Parathyroid adenoma (tissue), 2 donors: ENCODE data around the gene LAMA5.
A peak's percentile ranks its signal among the peaks of the same experiment; 100 is the strongest.

Source experiments
- H2AFZ ChIP-seq: fragments of 300-600 bp; sonication (generic); one replicate; pipeline ENCODE4 v1.7.0; 2017; ENCODE audit warnings: antibody characterized with exemption, mild to moderate bottlenecking
- H3K27ac ChIP-seq: fragments of 300-600 bp; sonication (generic); one replicate; pipeline ENCODE4 v1.7.0; 2017
- H3K27me3 ChIP-seq: fragments of 300-600 bp; sonication (generic); one replicate; pipeline ENCODE4 v1.7.0; 2017; ENCODE audit warnings: low read length; ENCODE audit not compliant: control insufficient read depth, insufficient read depth
- H3K36me3 ChIP-seq: fragments of 300-600 bp; sonication (generic); one replicate; pipeline ENCODE4 v1.7.0; 2017; ENCODE audit warnings: low read length; ENCODE audit not compliant: control insufficient read depth, insufficient read depth
- H3K4me1 ChIP-seq: fragments of 300-600 bp; sonication (generic); one replicate; pipeline ENCODE4 v1.7.0; 2017; ENCODE audit warnings: control low read depth
- H3K4me2 ChIP-seq: fragments of 300-600 bp; sonication (generic); one replicate; pipeline ENCODE4 v1.7.0; 2017; ENCODE audit warnings: low read length
- H3K4me3 ChIP-seq: fragments of 300-600 bp; sonication (generic); one replicate; pipeline ENCODE4 v1.7.0; 2017; ENCODE audit warnings: low read depth, low read length
- H3K79me2 ChIP-seq: fragments of 300-600 bp; sonication (generic); one replicate; pipeline ENCODE4 v1.7.0; 2017; ENCODE audit warnings: control low read depth
- H3K9ac ChIP-seq: fragments of 300-600 bp; sonication (generic); one replicate; pipeline ENCODE4 v1.7.0; 2017; ENCODE audit warnings: mild to moderate bottlenecking
- H3K9me3 ChIP-seq: fragments of 300-600 bp; sonication (generic); one replicate; pipeline ENCODE4 v1.7.0; 2017; ENCODE audit warnings: low read length; ENCODE audit not compliant: control insufficient read depth
- CTCF ChIP-seq: fragments of 300-600 bp; sonication (generic); IDR thresholded peaks from one replicate; pipeline ENCODE4 v1.7.0; 2017; ENCODE audit warnings: antibody characterized with exemption, mild to moderate bottlenecking
- donor health status: primary hyperparathyroidism.

Gene LAMA5

GRCh38 chr20:62359491-62360121 lies 7.5 kb downstream of the LAMA5 start:
- H3K9ac ChIP-seq = no peak overlapping the region
- no peak overlapping the region for H3K4me2 ChIP-seq
- peaks cover 20% of the 10 kb centered on the region for H3K4me1 ChIP-seq
- H3K4me3 ChIP-seq = no peak overlapping the region
- peak overlapping the region; percentile 67 for H3K27ac ChIP-seq
- H3K79me2 ChIP-seq = peaks cover 2% of the 10 kb centered on the region
- H3K27me3 ChIP-seq = no peaks in the 10 kb centered on the region
- H3K36me3 ChIP-seq = no peaks in the 10 kb centered on the region
- H2AFZ ChIP-seq = no peak overlapping the region
- no peaks in the 10 kb centered on the region for H3K9me3 ChIP-seq
- no peak for TF ChIP-seq CTCF

- no peak overlapping the region for H2AFZ ChIP-seq
- H3K27ac ChIP-seq = peak overlapping the region; percentile 67
- no peak overlapping the region for H3K4me3 ChIP-seq
- H3K9ac ChIP-seq = no peak overlapping the region
- H3K9me3 ChIP-seq = no peaks in the 10 kb centered on the region
- no peak overlapping the region for H3K4me2 ChIP-seq
- no peak for TF ChIP-seq CTCF
- no peaks in the 10 kb centered on the region for H3K36me3 ChIP-seq
- H3K27me3 ChIP-seq = no peaks in the 10 kb centered on the region
- H3K4me1 ChIP-seq = peaks cover 20% of the 10 kb centered on the region
- peaks cover 2% of the 10 kb centered on the region for H3K79me2 ChIP-seq
Observed at GRCh38 chr20:62359043-62359490, 8.0 kb downstream of the LAMA5 start.

- TF ChIP-seq CTCF = no peak
- peak overlapping the region; percentile 67 for H3K27ac ChIP-seq
- no peak overlapping the region for H3K9ac ChIP-seq
- peaks cover 2% of the 10 kb centered on the region for H3K79me2 ChIP-seq
- H3K9me3 ChIP-seq = no peaks in the 10 kb centered on the region
- H3K4me2 ChIP-seq = peak overlapping the region; percentile 21
- no peaks in the 10 kb centered on the region for H3K27me3 ChIP-seq
- peaks cover 20% of the 10 kb centered on the region for H3K4me1 ChIP-seq
- H2AFZ ChIP-seq = no peak overlapping the region
- no peaks in the 10 kb centered on the region for H3K36me3 ChIP-seq
- H3K4me3 ChIP-seq = no peak overlapping the region
Observed at GRCh38 chr20:62358171-62359042, 8.7 kb downstream of the LAMA5 start.

GRCh38 chr20:62357681-62358080 lies 9.4 kb downstream of the LAMA5 start:
- H3K27ac ChIP-seq = peak overlapping the region; percentile 70
- H3K9me3 ChIP-seq = no peaks in the 10 kb centered on the region
- H2AFZ ChIP-seq = no peak overlapping the region
- no peaks in the 10 kb centered on the region for H3K27me3 ChIP-seq
- peaks cover 20% of the 10 kb centered on the region for H3K4me1 ChIP-seq
- no peak for TF ChIP-seq CTCF
- peak overlapping the region; percentile 21 for H3K4me2 ChIP-seq
- H3K36me3 ChIP-seq = no peaks in the 10 kb centered on the region
- H3K9ac ChIP-seq = no peak overlapping the region
- peaks cover 2% of the 10 kb centered on the region for H3K79me2 ChIP-seq
- H3K4me3 ChIP-seq = no peak overlapping the region
